HG02840 (cell line): Measurements from ENCODE around the gene NEK2.
"Not testable (repeated sequence)": the region's sequence is repeated elsewhere in the genome, so short reads cannot be mapped to it uniquely, and the experiment has no call there.

Experiments used
- ATAC-seq: cut with Tn5 transposase; IDR thresholded peaks from one replicate; pipeline ENCODE4 v1.9.1; 2021; ENCODE audit warnings: mild to moderate bottlenecking, moderate library complexity, moderate number of reproducible peaks; ENCODE audit not compliant: unreplicated experiment, low FRiP score

NEK2 gene

GRCh38 chr1:211635597-211636205, 39.7 kb downstream of the NEK2 start:
- no peak for ATAC-seq

- no peak for ATAC-seq
Measured at GRCh38 chr1:211634931-211635330, 40.5 kb downstream of the NEK2 start.

- no peak for ATAC-seq
Measured at GRCh38 chr1:211634461-211634860, 41.0 kb downstream of the NEK2 start.

GRCh38 chr1:211633524-211633846, 41.9 kb downstream of the NEK2 start:
- no peak for ATAC-seq

GRCh38 chr1:211632808-211633523, 42.5 kb downstream of the NEK2 start:
- ATAC-seq = no peak

- ATAC-seq = no peak
Measured at GRCh38 chr1:211632117-211632807, 43.2 kb downstream of the NEK2 start.

- ATAC-seq = no peak
Measured at GRCh38 chr1:211631168-211631567, 44.3 kb downstream of the NEK2 start.

GRCh38 chr1:211630236-211631081, 45.0 kb downstream of the NEK2 start:
- ATAC-seq = no peak

- ATAC-seq = no peak
Measured at GRCh38 chr1:211628417-211628816, 47.0 kb downstream of the NEK2 start.

GRCh38 chr1:211627259-211627658, 48.2 kb downstream of the NEK2 start:
- no peak for ATAC-seq

GRCh38 chr1:211625866-211626265, 49.6 kb downstream of the NEK2 start:
- not testable (repeated sequence) for ATAC-seq

- no peak for ATAC-seq
Measured at GRCh38 chr1:211625040-211625439, 50.4 kb downstream of the NEK2 start.

- ATAC-seq = no peak
Measured at GRCh38 chr1:211623515-211623914, 51.9 kb downstream of the NEK2 start.

GRCh38 chr1:211621447-211622198, 53.8 kb downstream of the NEK2 start:
- ATAC-seq = no peak

GRCh38 chr1:211620097-211620496, 55.3 kb downstream of the NEK2 start:
- no peak for ATAC-seq

GRCh38 chr1:211619033-211619996, 56.1 kb downstream of the NEK2 start:
- ATAC-seq = no peak

- no peak for ATAC-seq
Measured at GRCh38 chr1:211616965-211617297, 58.5 kb downstream of the NEK2 start.

GRCh38 chr1:211616231-211616964, 59.0 kb downstream of the NEK2 start:
- ATAC-seq = no peak

- ATAC-seq = no peak
Measured at GRCh38 chr1:211614615-211615014, 60.8 kb downstream of the NEK2 start.
